Activated CD4-positive, alpha-beta T cell treated with anti-CD3 and anti-CD28 coated beads, Interleukin-2, amount 50 U/mL, for 48 hours (primary cell): ENCODE results near the gene KCNT1.

Source experiments
- DNase-seq, 2 experiments: peaks; one replicate each; pipeline ENCODE4 v3.0.0-alpha.2; 2020

The KCNT1 gene

GRCh38 chr9:135749171-135750045 lies 47.4 kb downstream of the KCNT1 start:
- DNase-seq, result no peak

- no peak for DNase-seq
Observed at GRCh38 chr9:135750786-135751185, 48.8 kb downstream of the KCNT1 start.

DNA sequence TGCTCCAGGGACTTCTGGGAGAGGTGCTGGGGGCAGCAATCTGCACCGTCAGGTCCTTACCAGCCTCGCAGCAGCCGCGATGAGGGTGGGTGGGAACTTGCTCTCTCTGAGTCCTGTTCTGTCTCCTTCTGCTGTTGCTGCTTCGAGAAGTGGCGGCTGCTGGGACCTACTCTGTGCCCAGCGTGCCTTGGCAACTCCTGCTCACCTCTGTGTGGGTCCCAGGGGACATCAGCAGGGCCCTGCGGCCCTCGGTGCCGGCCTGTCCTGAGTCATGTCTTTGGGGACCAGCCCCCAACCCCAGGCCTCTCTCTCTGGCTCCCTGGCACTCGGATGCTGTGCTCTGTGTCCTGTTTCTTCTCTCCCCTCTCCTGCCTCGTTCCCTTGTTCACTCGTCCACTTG lies 49.5 kb downstream of the KCNT1 start:
- DNase-seq, result no peak

GRCh38 chr9:135752281-135753204 lies 50.6 kb downstream of the KCNT1 start:
- no peak for DNase-seq

DNA sequence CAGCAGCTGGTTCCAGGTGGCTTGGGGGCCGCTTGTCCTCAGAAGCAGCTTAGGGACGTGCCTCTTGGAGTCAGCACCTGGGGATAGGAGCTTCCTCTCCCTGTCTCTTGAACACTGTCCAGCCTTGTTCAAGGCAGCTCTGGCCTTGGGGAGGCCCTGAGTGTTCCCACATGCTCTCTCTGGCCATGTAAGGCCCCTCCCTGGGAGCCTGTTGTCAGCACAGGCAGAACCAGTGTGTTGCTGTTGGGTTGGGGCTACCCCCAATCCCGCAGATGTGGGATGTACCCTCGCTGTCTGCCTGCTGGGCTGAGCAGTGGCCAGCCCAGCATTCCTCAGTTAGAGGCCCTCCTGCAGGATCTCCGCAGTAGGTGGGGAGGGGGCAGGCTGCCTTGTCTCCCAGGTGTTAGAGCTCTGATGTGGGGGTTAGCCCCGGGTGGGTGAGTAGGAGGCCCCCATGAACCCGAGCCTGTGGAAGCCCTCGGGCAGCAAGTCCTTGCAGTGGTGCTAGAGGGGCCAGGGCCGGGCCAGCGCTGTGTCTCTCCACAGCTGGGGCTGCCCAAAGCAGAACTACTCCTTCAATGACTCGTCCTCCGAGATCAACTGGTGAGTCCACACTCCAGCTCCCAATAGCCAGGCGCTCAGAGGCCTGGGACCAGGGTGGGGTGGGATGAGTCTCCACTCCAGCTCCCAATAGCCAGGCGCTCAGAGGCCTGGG lies 51.6 kb downstream of the KCNT1 start:
- DNase-seq, result no peak

DNA sequence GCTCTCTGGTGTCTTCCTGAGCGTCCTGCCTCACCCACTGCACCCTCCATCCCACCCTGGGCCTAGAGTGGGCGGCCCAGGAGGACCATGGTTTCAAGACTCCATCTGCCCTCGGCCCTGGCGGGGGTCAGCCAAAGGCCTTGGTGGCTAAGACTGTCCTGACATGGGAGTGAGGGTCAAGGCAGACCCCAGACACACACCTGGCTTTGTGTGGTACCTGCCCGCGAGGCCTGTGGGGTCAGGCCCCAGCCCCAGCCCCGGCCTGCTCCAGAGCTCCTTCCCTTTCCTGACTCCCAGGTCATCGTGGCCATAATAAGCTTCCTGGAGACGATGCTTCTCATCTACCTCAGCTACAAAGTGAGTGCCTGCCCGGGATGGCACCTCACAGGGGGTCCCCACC lies 54.6 kb downstream of the KCNT1 start:
- DNase-seq, result no peak

GRCh38 chr9:135757356-135757755 lies 55.4 kb downstream of the KCNT1 start:
- no peak for DNase-seq

GRCh38 chr9:135758056-135758455 lies 56.1 kb downstream of the KCNT1 start:
- DNase-seq, result no peak

- no peak for DNase-seq
Observed at GRCh38 chr9:135758870-135759269, 56.9 kb downstream of the KCNT1 start.

GRCh38 chr9:135759676-135760300 lies 57.8 kb downstream of the KCNT1 start:
- no peak for DNase-seq

GRCh38 chr9:135760465-135760864 lies 58.5 kb downstream of the KCNT1 start:
- no peak for DNase-seq

DNA sequence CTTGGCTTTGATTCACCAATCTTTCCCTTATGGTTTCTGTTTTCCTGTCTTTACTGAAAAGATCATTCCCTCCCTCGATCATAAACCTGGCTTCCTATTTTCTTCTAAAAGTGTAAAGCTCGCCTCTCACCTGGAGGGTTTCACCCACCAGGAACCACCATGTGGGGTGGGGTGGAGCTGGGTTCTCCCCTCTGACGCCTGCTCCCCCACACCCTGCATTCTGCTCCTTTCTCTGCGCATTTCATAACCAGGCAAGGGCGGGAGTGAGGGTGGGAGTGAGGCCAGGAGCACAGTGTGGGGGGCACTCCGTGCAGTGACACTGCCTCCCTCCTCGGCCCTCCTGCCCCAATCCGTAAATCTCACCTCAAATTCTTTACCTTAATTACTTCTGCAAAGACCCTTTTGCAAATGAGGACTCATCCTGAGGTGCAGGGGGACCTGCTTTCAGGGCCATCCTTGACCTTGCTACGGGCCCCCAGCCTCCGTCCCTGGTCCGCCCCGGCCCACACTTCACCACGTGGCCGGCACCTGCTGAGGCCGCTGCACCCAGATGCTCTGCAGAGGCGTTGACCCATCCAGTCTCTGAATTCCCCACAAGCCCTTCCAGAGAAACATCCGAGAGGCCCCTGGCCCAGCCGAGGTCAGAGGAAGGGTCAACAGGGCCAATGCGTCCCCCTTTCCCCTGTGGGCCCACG lies 59.3 kb downstream of the KCNT1 start:
- no peak for DNase-seq

DNA sequence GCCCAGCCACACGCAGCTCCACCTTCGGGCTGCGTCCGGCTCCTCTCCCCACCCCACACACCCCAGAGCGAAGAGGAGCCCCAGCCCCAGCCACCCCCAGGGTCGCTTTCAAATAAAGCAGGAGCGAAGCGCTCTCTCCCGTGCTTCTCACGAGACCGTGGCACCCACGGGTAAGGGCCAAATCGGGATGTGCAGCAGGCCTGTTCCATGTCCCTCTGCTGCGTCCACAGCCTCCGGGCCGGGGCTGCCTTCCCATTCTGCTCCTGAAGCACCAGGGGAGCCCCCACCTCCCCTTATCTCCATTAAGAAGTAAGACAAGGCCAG lies 59.8 kb downstream of the KCNT1 start:
- DNase-seq, result no peak

DNA sequence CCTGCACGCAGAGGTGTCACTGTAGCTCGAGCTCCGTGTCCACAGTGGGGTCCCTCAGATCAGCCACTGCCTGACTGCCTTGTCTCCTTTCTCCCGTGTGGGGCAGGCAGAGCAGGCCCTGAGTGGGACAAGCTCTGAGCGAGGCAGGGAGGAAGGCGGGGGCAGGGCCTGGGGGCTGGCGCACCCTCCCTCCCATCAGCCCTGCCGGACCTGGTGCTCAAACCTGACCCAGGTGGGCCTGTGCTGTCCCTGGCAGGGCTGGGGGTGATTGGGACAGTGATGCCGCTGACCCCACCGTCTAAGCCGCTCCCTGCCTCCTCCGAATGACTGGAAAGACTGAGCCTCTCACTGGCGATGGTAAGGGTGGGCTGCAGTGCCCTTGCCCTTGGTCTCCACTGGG lies 60.9 kb downstream of the KCNT1 start:
- no peak for DNase-seq

- no peak for DNase-seq
Observed at GRCh38 chr9:135763716-135764446, 61.9 kb downstream of the KCNT1 start.

DNA sequence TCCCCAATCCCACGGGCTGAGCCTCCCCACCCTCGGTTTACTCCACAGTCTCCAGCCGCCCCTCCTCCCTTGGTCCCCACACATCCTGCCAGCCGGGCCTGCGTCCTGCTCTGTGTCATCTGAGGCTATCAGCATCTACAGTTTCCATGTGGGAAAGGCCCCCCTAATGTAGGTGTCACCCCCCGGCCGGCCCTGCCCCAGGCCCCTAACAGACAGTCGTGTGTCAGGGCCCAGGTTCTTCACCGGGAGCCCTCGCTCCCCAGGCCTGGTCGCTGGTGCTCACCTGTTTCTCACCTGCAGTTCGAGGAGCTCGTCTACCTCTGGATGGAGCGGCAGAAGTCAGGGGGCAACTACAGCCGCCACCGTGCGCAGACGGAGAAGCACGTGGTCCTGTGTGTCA lies 62.7 kb downstream of the KCNT1 start:
- no peak for DNase-seq

DNA sequence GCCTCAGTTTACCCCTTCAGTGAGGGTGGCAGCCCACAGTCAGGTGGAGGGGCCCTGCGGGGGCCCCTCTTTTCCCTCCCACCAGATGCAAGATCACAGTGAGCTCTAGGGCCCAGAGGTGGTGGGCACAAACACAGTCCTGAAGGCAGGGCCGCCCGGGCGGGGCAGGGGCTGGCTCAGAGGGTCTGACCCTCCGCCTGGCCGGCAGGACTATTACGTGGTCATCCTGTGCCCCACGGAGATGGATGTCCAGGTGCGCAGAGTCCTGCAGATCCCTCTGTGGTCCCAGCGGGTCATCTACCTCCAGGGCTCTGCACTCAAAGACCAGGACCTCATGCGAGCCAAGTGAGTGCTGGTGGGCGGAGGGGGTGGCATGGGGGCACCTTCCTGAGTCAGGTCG lies 63.4 kb downstream of the KCNT1 start:
- DNase-seq, result no peak

- DNase-seq, result no peak
Observed at GRCh38 chr9:135766251-135766650, 64.3 kb downstream of the KCNT1 start.

GRCh38 chr9:135766707-135767106 lies 64.7 kb downstream of the KCNT1 start:
- DNase-seq, result no peak

GRCh38 chr9:135768516-135769218 lies 66.7 kb downstream of the KCNT1 start:
- DNase-seq, result no peak
